IPS-18c (cell line): ENCODE results near the gene ANXA9.

Source experiments
- H3K4me3 ChIP-seq: 2 replicates; pipeline ENCODE4 v1.7.0; 2013; ENCODE audit warnings: low read depth, mild to moderate bottlenecking, low read length, moderate library complexity; ENCODE audit not compliant: insufficient read depth
- H3K9me3 ChIP-seq: one replicate; pipeline ENCODE4 v1.6.1; 2013; ENCODE audit warnings: mild to moderate bottlenecking, low read length, moderate library complexity; ENCODE audit not compliant: control insufficient read depth, insufficient read depth

The ANXA9 gene

GRCh38 chr1:151011154-151011850 is 29.2 kb downstream of the ANXA9 start:
- Histone ChIP-seq H3K4me3 (no peak overlapping the region), H3K9me3 (no peaks in the 10 kb centered on the region)

- Histone ChIP-seq H3K9me3 (no peaks in the 10 kb centered on the region), H3K4me3 (no peak overlapping the region)
Observed at GRCh38 chr1:151012684-151013471, 30.8 kb downstream of the ANXA9 start.

- Histone ChIP-seq H3K4me3 (no peak overlapping the region), H3K9me3 (no peaks in the 10 kb centered on the region)
Observed at GRCh38 chr1:151013518-151013917, 31.4 kb downstream of the ANXA9 start.

- Histone ChIP-seq H3K9me3 (no peaks in the 10 kb centered on the region), H3K4me3 (no peak overlapping the region)
Observed at GRCh38 chr1:151024540-151025146, 42.6 kb downstream of the ANXA9 start.

- H3K9me3 ChIP-seq: no peaks in the 10 kb centered on the region
- no peak overlapping the region for H3K4me3 ChIP-seq
Observed at GRCh38 chr1:151026460-151026859, 44.4 kb downstream of the ANXA9 start.

GRCh38 chr1:151032164-151032563 is 50.1 kb downstream of the ANXA9 start:
- Histone ChIP-seq H3K4me3 (no peak overlapping the region), H3K9me3 (no peaks in the 10 kb centered on the region)

GRCh38 chr1:151035167-151035566 is 53.1 kb downstream of the ANXA9 start:
- Histone ChIP-seq H3K9me3 (no peaks in the 10 kb centered on the region), H3K4me3 (no peak overlapping the region)

- H3K4me3 ChIP-seq: no peak within 1 kb of the TSS
Observed at GRCh38 chr1:151036356-151036755, 54.3 kb downstream of the ANXA9 start, which contains the start of gene BNIPL. TSS of gene BNIPL (plus strand) at chr1:151036586. CDS start at chr1:151036726, 140 bp downstream.

GRCh38 chr1:151037032-151037431 is 54.9 kb downstream of the ANXA9 start:
- H3K4me3 ChIP-seq: no peak overlapping the region
- no peaks in the 10 kb centered on the region for H3K9me3 ChIP-seq

More at GRCh38 chr1:151036356-151036755, 54.3 kb downstream of the ANXA9 start, which contains the start of gene BNIPL:
- no peaks in the 10 kb centered on the region for H3K9me3 ChIP-seq

GRCh38 chr1:151039521-151039920 is 57.4 kb downstream of the ANXA9 start:
- no peaks in the 10 kb centered on the region for H3K9me3 ChIP-seq
- H3K4me3 ChIP-seq: no peak overlapping the region

GRCh38 chr1:151043163-151043562 is 61.1 kb downstream of the ANXA9 start:
- Histone ChIP-seq H3K4me3 (no peak overlapping the region), H3K9me3 (no peaks in the 10 kb centered on the region)
